ENCODE measurements around the gene ACAP2.

GRCh38 chr3:195238081-195238571, 204.7 kb downstream of the ACAP2 start:
- no peak for TF ChIP-seq CTCF (IDR thresholded peaks at IDR 0.05 in 4 of 5, conservative IDR thresholded peaks at IDR 0.05 in 1 of 5)
- no peak for TF ChIP-seq POLR2A (IDR thresholded peaks at IDR 0.05)
